H1 (cell line): ENCODE results near the gene OR4K14.

ENCODE experiments used
- ASH2L ChIP-seq: fragments of 200-600, 300-600 bp; sonication (generic); IDR thresholded peaks from one replicate; pipeline ENCODE4 v1.7.1; 2017; ENCODE audit warnings: low read length
- BACH1 ChIP-seq: IDR thresholded peaks from 2 replicates; pipeline ENCODE4 v1.6.1; 2012; ENCODE audit warnings: low read length, improper control_type of control experiment
- EZH2 ChIP-seq: fragments of 200-600 bp; sonication (generic); IDR thresholded peaks from 2 replicates; pipeline ENCODE4 v1.7.1; 2012; ENCODE audit warnings: low read depth, mild to moderate bottlenecking, moderate library complexity, low read length, inconsistent platforms; ENCODE audit not compliant: severe bottlenecking
- KDM1A ChIP-seq: fragments of 200-600, 300-600 bp; sonication (generic); IDR thresholded peaks from 2 replicates; pipeline ENCODE4 v1.7.1; 2016; ENCODE audit warnings: mild to moderate bottlenecking, low read length, borderline replicate concordance
- PHF8 ChIP-seq: fragments of 200-600 bp; sonication (generic); conservative IDR thresholded peaks from 2 replicates; pipeline ENCODE4 v1.7.1; 2012; ENCODE audit warnings: low read depth, mild to moderate bottlenecking, inconsistent platforms, low read length, moderate library complexity
- POLR2A ChIP-seq, 2 experiments: IDR thresholded peaks; 1 replicate in 1 of 2; 2 replicates in 1 of 2; pipeline ENCODE4 v1.6.1; 2011; ENCODE audit warnings: low read depth in 2 of 2, low read length in 2 of 2, mild to moderate bottlenecking in 2 of 2; ENCODE audit errors: control extremely low read depth in 1 of 2
- RAD21 ChIP-seq, 2 experiments: IDR thresholded peaks in 1 of 2; conservative IDR thresholded peaks in 1 of 2; 2 replicates each; pipeline ENCODE4 v1.6.1; 2011; ENCODE audit warnings: low read depth in 2 of 2, low read length in 2 of 2, improper control_type of control experiment in 1 of 2, inconsistent platforms in 1 of 2, mild to moderate bottlenecking in 1 of 2, moderate library complexity in 1 of 2
- RBBP5 ChIP-seq: IDR thresholded peaks from 2 replicates; pipeline ENCODE4 v1.7.1; 2012; ENCODE audit warnings: low read depth, mild to moderate bottlenecking, inconsistent platforms, low read length, moderate library complexity, borderline replicate concordance
- RXRA ChIP-seq: IDR thresholded peaks from 2 replicates; pipeline ENCODE4 v1.6.1; 2011; ENCODE audit warnings: low read depth, mild to moderate bottlenecking, low read length, moderate library complexity; ENCODE audit not compliant: insufficient read depth
- SIX5 ChIP-seq: IDR thresholded peaks from 2 replicates; pipeline ENCODE4 v1.6.1; 2011; ENCODE audit warnings: mild to moderate bottlenecking, low read depth, low read length
- SRF ChIP-seq: IDR thresholded peaks from 2 replicates; pipeline ENCODE4 v1.6.1; 2011; ENCODE audit warnings: mild to moderate bottlenecking, low read depth, low read length, moderate library complexity
- TF ChIP-seq, protein P1 (sequence below), 3 experiments: IDR thresholded peaks; 1 replicate in 2 of 3; 2 replicates in 1 of 3; pipeline versions ENCODE4 v1.5.1 to v1.6.1; 2011; ENCODE audit warnings: low read length in 3 of 3, mild to moderate bottlenecking in 3 of 3, inconsistent platforms in 2 of 3, low read depth in 1 of 3, moderate library complexity in 1 of 3; ENCODE audit not compliant: insufficient read depth in 1 of 3; ENCODE audit errors: control extremely low read depth in 1 of 3

DNA sequence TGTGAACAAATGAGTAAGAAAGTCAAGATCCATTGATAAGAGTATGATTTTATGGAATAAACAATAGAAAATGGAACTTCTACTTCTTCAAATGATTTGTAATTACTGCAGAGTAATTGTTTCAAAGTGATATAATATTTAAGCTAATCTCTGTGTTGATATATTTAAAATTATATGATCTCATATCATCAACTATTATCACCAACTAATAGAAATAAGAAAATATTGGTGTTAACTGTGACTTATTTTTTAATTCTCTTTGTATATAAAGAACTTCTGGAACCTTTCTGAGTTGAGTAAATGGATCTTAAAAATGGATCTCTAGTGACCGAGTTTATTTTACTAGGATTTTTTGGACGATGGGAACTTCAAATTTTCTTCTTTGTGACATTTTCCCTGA lies 40.6 kb upstream of the OR4K14 start, which contains the start of gene OR4L1:
- TF ChIP-seq, protein P1, sequence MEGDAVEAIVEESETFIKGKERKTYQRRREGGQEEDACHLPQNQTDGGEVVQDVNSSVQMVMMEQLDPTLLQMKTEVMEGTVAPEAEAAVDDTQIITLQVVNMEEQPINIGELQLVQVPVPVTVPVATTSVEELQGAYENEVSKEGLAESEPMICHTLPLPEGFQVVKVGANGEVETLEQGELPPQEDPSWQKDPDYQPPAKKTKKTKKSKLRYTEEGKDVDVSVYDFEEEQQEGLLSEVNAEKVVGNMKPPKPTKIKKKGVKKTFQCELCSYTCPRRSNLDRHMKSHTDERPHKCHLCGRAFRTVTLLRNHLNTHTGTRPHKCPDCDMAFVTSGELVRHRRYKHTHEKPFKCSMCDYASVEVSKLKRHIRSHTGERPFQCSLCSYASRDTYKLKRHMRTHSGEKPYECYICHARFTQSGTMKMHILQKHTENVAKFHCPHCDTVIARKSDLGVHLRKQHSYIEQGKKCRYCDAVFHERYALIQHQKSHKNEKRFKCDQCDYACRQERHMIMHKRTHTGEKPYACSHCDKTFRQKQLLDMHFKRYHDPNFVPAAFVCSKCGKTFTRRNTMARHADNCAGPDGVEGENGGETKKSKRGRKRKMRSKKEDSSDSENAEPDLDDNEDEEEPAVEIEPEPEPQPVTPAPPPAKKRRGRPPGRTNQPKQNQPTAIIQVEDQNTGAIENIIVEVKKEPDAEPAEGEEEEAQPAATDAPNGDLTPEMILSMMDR (IDR thresholded peaks at IDR 0.05; ENCODE audit: control extremely low read depth in 1 of 3, insufficient read depth in 1 of 3, low read depth in 1 of 3, low read length in 3 of 3): no peak
- TF ChIP-seq POLR2A (IDR thresholded peaks at IDR 0.05; ENCODE audit: control extremely low read depth in 1 of 2, low read depth in 2 of 2, low read length in 2 of 2): no peak
- TF ChIP-seq PHF8: no peak
- no peak for TF ChIP-seq RBBP5
- no peak for TF ChIP-seq KDM1A
- no peak for TF ChIP-seq EZH2
- no peak for TF ChIP-seq RXRA
- TF ChIP-seq SIX5: no peak
- TF ChIP-seq SRF: no peak
- TF ChIP-seq ASH2L: no peak
- no peak for TF ChIP-seq RAD21 (IDR thresholded peaks at IDR 0.05 in 1 of 2, conservative IDR thresholded peaks at IDR 0.05 in 1 of 2; ENCODE audit: low read depth in 2 of 2, low read length in 2 of 2)
- TF ChIP-seq BACH1: no peak
